HEK293 (cell line): ENCODE results near the gene MVK.

Source experiments
- CTCF ChIP-seq: fragments of 450-650 bp; formaldehyde crosslinking; IDR thresholded peaks from 2 replicates; pipeline ENCODE4 v1.5.1; 2016; ENCODE audit warnings: missing biosample characterization, missing genetic modification characterization
- IKZF3 ChIP-seq: fragments of 450-650 bp; IDR thresholded peaks from 2 replicates; pipeline ENCODE4 v1.5.0; 2018; ENCODE audit warnings: missing biosample characterization, mild to moderate bottlenecking, missing genetic modification characterization, moderate library complexity
- KLF10 ChIP-seq: fragments of 450-650 bp; IDR thresholded peaks from 2 replicates; pipeline ENCODE4 v1.5.1; 2018; ENCODE audit warnings: missing biosample characterization, mild to moderate bottlenecking, missing genetic modification characterization
- ZBTB10 ChIP-seq: fragments of 450-650 bp; formaldehyde crosslinking; IDR thresholded peaks from 2 replicates; pipeline ENCODE4 v1.5.1; 2016; ENCODE audit warnings: missing biosample characterization, missing genetic modification characterization
- ZBTB21 ChIP-seq: fragments of 450-650 bp; formaldehyde crosslinking; IDR thresholded peaks from 2 replicates; pipeline ENCODE4 v1.5.1; 2017; ENCODE audit warnings: missing biosample characterization, missing genetic modification characterization
- ZBTB26 ChIP-seq: fragments of 450-650 bp; formaldehyde crosslinking; optimal IDR thresholded peaks from 2 replicates; pipeline ENCODE3; 2016; ENCODE audit warnings: missing biosample characterization, mild to moderate bottlenecking, missing genetic modification characterization
- ZBTB8A ChIP-seq: fragments of 450-650 bp; formaldehyde crosslinking; IDR thresholded peaks from 2 replicates; pipeline ENCODE4 v1.5.1; 2016; ENCODE audit warnings: missing biosample characterization, missing genetic modification characterization
- ZNF140 ChIP-seq: fragments of 450-650 bp; formaldehyde crosslinking; IDR thresholded peaks from 2 replicates; pipeline ENCODE4 v1.5.1; 2016; ENCODE audit warnings: missing biosample characterization, missing genetic modification characterization
- ZNF16 ChIP-seq: fragments of 450-650 bp; formaldehyde crosslinking; IDR thresholded peaks from 2 replicates; pipeline ENCODE4 v1.5.1; 2016; ENCODE audit warnings: low read depth, missing biosample characterization, missing genetic modification characterization
- ZNF248 ChIP-seq: fragments of 450-650 bp; formaldehyde crosslinking; IDR thresholded peaks from 2 replicates; pipeline ENCODE4 v1.5.1; 2017; ENCODE audit warnings: missing biosample characterization, missing genetic modification characterization
- ZNF350 ChIP-seq: fragments of 450-650 bp; formaldehyde crosslinking; IDR thresholded peaks from 2 replicates; pipeline ENCODE4 v1.5.0; 2017; ENCODE audit warnings: missing biosample characterization, mild to moderate bottlenecking, missing genetic modification characterization
- ZNF449 ChIP-seq: fragments of 450-650 bp; formaldehyde crosslinking; IDR thresholded peaks from 2 replicates; pipeline ENCODE4 v1.5.1; 2017; ENCODE audit warnings: missing biosample characterization, mild to moderate bottlenecking, missing genetic modification characterization, moderate library complexity
- ZNF488 ChIP-seq: fragments of 450-650 bp; formaldehyde crosslinking; IDR thresholded peaks from 2 replicates; pipeline ENCODE4 v1.5.1; 2016; ENCODE audit warnings: missing biosample characterization, missing genetic modification characterization
- ZNF792 ChIP-seq: fragments of 450-650 bp; formaldehyde crosslinking; IDR thresholded peaks from 2 replicates; pipeline ENCODE4 v1.5.1; 2016; ENCODE audit warnings: missing biosample characterization, missing genetic modification characterization

- TF ChIP-seq CTCF (tag by site-specific recombination) (no peak), ZBTB8A (tag by site-specific recombination) (no peak), ZNF248 (tag by site-specific recombination) (no peak), KLF10 (tag by site-specific recombination) (no peak), ZNF792 (tag by site-specific recombination) (no peak), ZNF350 (tag by site-specific recombination) (no peak), IKZF3 (no peak), ZNF488 (tag by site-specific recombination) (no peak), ZBTB10 (tag by site-specific recombination) (no peak), ZNF16 (tag by site-specific recombination) (no peak), ZBTB21 (tag by site-specific recombination) (no peak), ZBTB26 (tag by site-specific recombination) (no peak), ZNF140 (no peak), ZNF449 (tag by site-specific recombination) (no peak)
Measured at GRCh38 chr12:109540526-109541412, 32.8 kb upstream of the MVK start.
